H9 (cell line): ENCODE data around the gene KIF26B. TPM values are rescaled to one million over a fixed set of nuclear protein-coding genes. Genes with fewer than 3 reads are reported as not detected.

ENCODE experiments used
- DNase-seq: peaks from one replicate; pipeline ENCODE4 v3.0.0-alpha.2; 2017
- H2AFZ ChIP-seq: one replicate; pipeline ENCODE4 v1.6.1; 2013; ENCODE audit warnings: mild to moderate bottlenecking, low read length, control low read depth, moderate library complexity
- H2AK5ac ChIP-seq: 2 replicates; pipeline ENCODE4 v1.6.1; 2013; ENCODE audit warnings: low read length, control low read depth, mixed read lengths; ENCODE audit not compliant: insufficient read length
- H2BK120ac ChIP-seq: one replicate; pipeline ENCODE4 v1.6.1; 2013; ENCODE audit warnings: low read depth, mild to moderate bottlenecking, low read length, control low read depth, inconsistent platforms; ENCODE audit not compliant: poor library complexity, severe bottlenecking
- H2BK12ac ChIP-seq: 2 replicates; pipeline ENCODE4 v1.6.1; 2013; ENCODE audit warnings: low read length, control low read depth, mixed read lengths, low read depth; ENCODE audit not compliant: insufficient read length
- H2BK15ac ChIP-seq: 2 replicates; pipeline ENCODE4 v1.6.1; 2013; ENCODE audit warnings: low read depth, low read length, control low read depth
- H2BK20ac ChIP-seq: one replicate; pipeline ENCODE4 v1.6.1; 2013; ENCODE audit warnings: low read depth, mild to moderate bottlenecking, low read length, control low read depth, inconsistent platforms; ENCODE audit not compliant: poor library complexity, severe bottlenecking
- H2BK5ac ChIP-seq: 2 replicates; pipeline ENCODE4 v1.6.1; 2013; ENCODE audit warnings: low read length, control low read depth, mixed read lengths; ENCODE audit not compliant: insufficient read length
- H3K14ac ChIP-seq: 2 replicates; pipeline ENCODE4 v1.6.1; 2013; ENCODE audit warnings: low read length, control low read depth; ENCODE audit not compliant: insufficient read depth
- H3K18ac ChIP-seq: 2 replicates; pipeline ENCODE4 v1.6.1; 2013; ENCODE audit warnings: low read depth, mild to moderate bottlenecking, mixed read lengths, low read length, control low read depth; ENCODE audit not compliant: insufficient read length
- H3K23ac ChIP-seq: 2 replicates; pipeline ENCODE4 v1.6.1; 2013; ENCODE audit warnings: low read length, control low read depth, mixed read lengths, low read depth; ENCODE audit not compliant: insufficient read length
- H3K23me2 ChIP-seq: 2 replicates; pipeline ENCODE4 v1.6.1; 2013; ENCODE audit warnings: low read depth, mild to moderate bottlenecking, mixed read lengths, low read length, control low read depth; ENCODE audit not compliant: insufficient read length, poor library complexity, severe bottlenecking
- H3K27ac ChIP-seq: 2 replicates; pipeline ENCODE4 v1.5.1; 2013; ENCODE audit warnings: low read length, control low read depth, mixed read lengths, low read depth; ENCODE audit not compliant: insufficient read length
- H3K27me3 ChIP-seq: 2 replicates; pipeline ENCODE4 v1.6.1; 2013; ENCODE audit warnings: low read length, control low read depth, inconsistent platforms; ENCODE audit not compliant: insufficient read depth
- H3K4ac ChIP-seq: 2 replicates; pipeline ENCODE4 v1.6.1; 2013; ENCODE audit warnings: low read depth, mild to moderate bottlenecking, control low read depth, inconsistent platforms, low read length, moderate library complexity
- H3K4me1 ChIP-seq: 2 replicates; pipeline ENCODE4 v1.6.1; 2013; ENCODE audit warnings: low read length, control low read depth, inconsistent platforms; ENCODE audit not compliant: insufficient read depth
- H3K4me2 ChIP-seq: 2 replicates; pipeline ENCODE4 v1.6.1; 2013; ENCODE audit warnings: low read length, control low read depth, mixed read lengths; ENCODE audit not compliant: insufficient read length, insufficient read depth
- H3K56ac ChIP-seq: 2 replicates; pipeline ENCODE4 v1.6.1; 2013; ENCODE audit warnings: low read depth, mild to moderate bottlenecking, mixed read lengths, low read length, control low read depth; ENCODE audit not compliant: insufficient read length
- H3K79me1 ChIP-seq: 2 replicates; pipeline ENCODE4 v1.6.1; 2013; ENCODE audit warnings: low read depth, mild to moderate bottlenecking, moderate library complexity, low read length, control low read depth, inconsistent platforms; ENCODE audit not compliant: insufficient read depth, poor library complexity, severe bottlenecking
- H3K79me2 ChIP-seq: 2 replicates; pipeline ENCODE4 v1.6.1; 2013; ENCODE audit warnings: low read length, control low read depth, inconsistent platforms; ENCODE audit not compliant: insufficient read depth
- H3K9ac ChIP-seq: 2 replicates; pipeline ENCODE4 v1.6.1; 2013; ENCODE audit warnings: low read length, control low read depth, mixed read lengths; ENCODE audit not compliant: insufficient read length; ENCODE audit errors: extremely low read depth
- H3K9me3 ChIP-seq: one replicate; pipeline ENCODE4 v1.6.1; 2013; ENCODE audit warnings: low read depth, low read length, inconsistent platforms; ENCODE audit not compliant: control insufficient read depth
- H3T11ph ChIP-seq: one replicate; pipeline ENCODE4 v1.6.1; 2013; ENCODE audit warnings: mild to moderate bottlenecking, low read length, control low read depth, inconsistent platforms
- H4K20me1 ChIP-seq: one replicate; pipeline ENCODE4 v1.6.1; 2013; ENCODE audit not compliant: control insufficient read depth, insufficient read length, insufficient read depth
- H4K5ac ChIP-seq: 2 replicates; pipeline ENCODE4 v1.6.1; 2013; ENCODE audit warnings: low read depth, mild to moderate bottlenecking, mixed read lengths, low read length, control low read depth; ENCODE audit not compliant: insufficient read length
- H4K8ac ChIP-seq: replicated peaks from 2 replicates; pipeline ENCODE4 v1.6.1; 2013; ENCODE audit warnings: low read length, control low read depth, mixed read lengths, low read depth; ENCODE audit not compliant: insufficient read length
- H4K91ac ChIP-seq: 2 replicates; pipeline ENCODE4 v1.6.1; 2013; ENCODE audit warnings: low read depth, mild to moderate bottlenecking, moderate library complexity, mixed read lengths, low read length, control low read depth; ENCODE audit not compliant: insufficient read length
- H3K27ac Mint-ChIP-seq, 3 experiments: 2 replicates in 2 of 3; 3 replicates in 1 of 3; pipeline ENCODE4 v1.8.0; 2020 to 2021; ENCODE audit warnings: mixed read lengths in 3 of 3, mild to moderate bottlenecking in 1 of 3, moderate library complexity in 1 of 3
- H3K27me3 Mint-ChIP-seq: 2 replicates; pipeline ENCODE4 v1.8.0; 2021; ENCODE audit warnings: low read depth, mild to moderate bottlenecking, moderate library complexity, mixed read lengths
- H3K36me3 Mint-ChIP-seq, 3 experiments: 2 replicates in 2 of 3; 3 replicates in 1 of 3; pipeline ENCODE4 v1.8.0; 2020 to 2021; ENCODE audit warnings: low read depth in 3 of 3, mixed read lengths in 3 of 3; ENCODE audit not compliant: insufficient read depth in 1 of 3
- H3K4me1 Mint-ChIP-seq, 2 experiments: 2 replicates each; pipeline ENCODE4 v1.8.0; 2020; ENCODE audit warnings: mixed read lengths in 2 of 2
- H3K4me3 Mint-ChIP-seq, 2 experiments: 2 replicates in 1 of 2; 3 replicates in 1 of 2; pipeline ENCODE4 v1.8.0; 2020 to 2021; ENCODE audit warnings: mild to moderate bottlenecking in 2 of 2, mixed read lengths in 2 of 2, moderate library complexity in 1 of 2
- H3K9me3 Mint-ChIP-seq, 2 experiments: 2 replicates in 1 of 2; 3 replicates in 1 of 2; pipeline ENCODE4 v1.8.0; 2020; ENCODE audit warnings: mild to moderate bottlenecking in 2 of 2, mixed read lengths in 2 of 2, moderate library complexity in 1 of 2
- CTCF ChIP-seq: fragments of 200-600 bp; sonication (generic); conservative IDR thresholded peaks from 3 replicates; pipeline ENCODE4 v1.8.0; 2021; ENCODE audit warnings: antibody characterized with exemption, mild to moderate bottlenecking
- WGBS: extraction: QIAGEN DNeasy Blood & Tissue Kit; methylation state at CpG from one replicate; pipeline ENCODE4 v1.1.7; 2013; ENCODE audit warnings: missing lambda C conversion rate, low lambda C conversion rate, mixed read lengths; ENCODE audit not compliant: insufficient read length; ENCODE audit errors: extremely low coverage; 5-methylcytosine and 5-hydroxymethylcytosine counted together
- total RNA-seq: library from RNA; stranded (reverse); gene quantifications from 2 replicates; pipeline ENCODE4 v1.2.1, GENCODE V29; 2021

KIF26B gene
- total RNA-seq, 1 experiment from 2014 or later, result 0.13 TPM

GRCh38 chr1:245583575-245584330 lies 429.0 kb downstream of the KIF26B start:
- Histone ChIP-seq H2BK12ac (no peak overlapping the region), H2BK5ac (no peak overlapping the region), H3K4me1 (no peaks in the 10 kb centered on the region), H4K91ac (no peak overlapping the region), H3K79me2 (no peaks in the 10 kb centered on the region), H2BK20ac (no peak overlapping the region), H2AFZ (no peak overlapping the region), H3K4me2 (no peak overlapping the region), H3K23me2 (no peaks in the 10 kb centered on the region), H3K18ac (no peak overlapping the region), H3K56ac (no peak overlapping the region), H2BK120ac (no peak overlapping the region), H3K27me3 (no peaks in the 10 kb centered on the region), H3K9ac (no peak overlapping the region), H2AK5ac (no peak overlapping the region), H3K4ac (no peak overlapping the region), H3K23ac (no peak overlapping the region), H3K27ac (no peak overlapping the region), H3K79me1 (no peaks in the 10 kb centered on the region), H4K5ac (no peak overlapping the region), H3K14ac (no peak overlapping the region), H4K8ac (no peak overlapping the region), H2BK15ac (no peak overlapping the region), H3K9me3 (no peaks in the 10 kb centered on the region), H4K20me1 (no peaks in the 10 kb centered on the region), H3T11ph (no peak overlapping the region)
- H3K4me1 Mint-ChIP-seq, result peaks cover 0 to 8% of the 10 kb centered on the region in 2 experiments; a peak in 3 of 4 replicates
- no peaks in the 10 kb centered on the region; a peak in 1 of 7 replicates for H3K36me3 Mint-ChIP-seq
- no peak for TF ChIP-seq CTCF
- H3K27ac Mint-ChIP-seq, result no peak overlapping the region
- WGBS, result no CpG with 5 or more reads among the region's 15 CpGs
- H3K27me3 Mint-ChIP-seq, result peaks cover 3% of the 10 kb centered on the region; the same call in 1 of the 2 replicates
- DNase-seq, result no peak
- no peaks in the 10 kb centered on the region for H3K9me3 Mint-ChIP-seq
- no peak overlapping the region for H3K4me3 Mint-ChIP-seq
